Astrocyte of the cerebellum (primary cell): ENCODE results near the gene GRID1.
A peak's percentile ranks its signal among the peaks of the same experiment; 100 is the strongest.
"Not testable (repeated sequence)": the region's sequence is repeated elsewhere in the genome, so short reads cannot be mapped to it uniquely, and the experiment has no call there.

Source experiments
- DNase-seq: peaks from one replicate; pipeline ENCODE4 v3.0.0-alpha.2; 2011; ENCODE audit warnings: low read depth
- H3K4me3 ChIP-seq: 2 replicates; pipeline ENCODE4 v1.5.1; 2011; ENCODE audit warnings: mild to moderate bottlenecking, low read depth, low read length, moderate library complexity
- in situ Hi-C: cut with HindIII; loops from 2 replicates; pipeline ENCODE4 v1.10.0; 2017; ENCODE audit warnings: low sequenced_read_pairs
- TF ChIP-seq, protein P1 (sequence below): IDR thresholded peaks from 2 replicates; pipeline ENCODE4 v1.5.1; 2012; ENCODE audit warnings: low read length, low read depth, moderate library complexity, mild to moderate bottlenecking; ENCODE audit errors: missing control alignments

The GRID1 gene

DNA sequence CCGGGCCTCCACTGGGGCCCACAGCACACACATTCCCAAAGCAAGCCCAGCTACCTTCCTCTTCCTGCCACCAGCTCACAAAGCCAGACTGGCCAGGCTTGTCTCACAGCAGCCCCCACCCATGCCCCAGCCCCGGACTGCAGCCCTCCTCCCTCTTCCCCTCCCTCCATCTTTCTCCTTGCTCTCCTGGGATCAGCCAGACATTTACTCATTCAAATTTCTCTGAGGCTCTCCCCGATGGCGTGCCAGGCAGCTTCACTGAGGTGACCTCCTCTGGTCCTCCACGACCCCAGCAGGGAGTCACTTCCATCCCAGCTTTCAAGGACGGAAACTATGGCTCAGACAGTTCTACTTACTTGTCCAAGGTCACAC lies 187.5 kb downstream of the GRID1 start:
- in situ Hi-C loops, result no loop called here
- TF ChIP-seq, protein P1, sequence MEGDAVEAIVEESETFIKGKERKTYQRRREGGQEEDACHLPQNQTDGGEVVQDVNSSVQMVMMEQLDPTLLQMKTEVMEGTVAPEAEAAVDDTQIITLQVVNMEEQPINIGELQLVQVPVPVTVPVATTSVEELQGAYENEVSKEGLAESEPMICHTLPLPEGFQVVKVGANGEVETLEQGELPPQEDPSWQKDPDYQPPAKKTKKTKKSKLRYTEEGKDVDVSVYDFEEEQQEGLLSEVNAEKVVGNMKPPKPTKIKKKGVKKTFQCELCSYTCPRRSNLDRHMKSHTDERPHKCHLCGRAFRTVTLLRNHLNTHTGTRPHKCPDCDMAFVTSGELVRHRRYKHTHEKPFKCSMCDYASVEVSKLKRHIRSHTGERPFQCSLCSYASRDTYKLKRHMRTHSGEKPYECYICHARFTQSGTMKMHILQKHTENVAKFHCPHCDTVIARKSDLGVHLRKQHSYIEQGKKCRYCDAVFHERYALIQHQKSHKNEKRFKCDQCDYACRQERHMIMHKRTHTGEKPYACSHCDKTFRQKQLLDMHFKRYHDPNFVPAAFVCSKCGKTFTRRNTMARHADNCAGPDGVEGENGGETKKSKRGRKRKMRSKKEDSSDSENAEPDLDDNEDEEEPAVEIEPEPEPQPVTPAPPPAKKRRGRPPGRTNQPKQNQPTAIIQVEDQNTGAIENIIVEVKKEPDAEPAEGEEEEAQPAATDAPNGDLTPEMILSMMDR, result no peak
- no peak for DNase-seq
- no peak overlapping the region for H3K4me3 ChIP-seq

DNA sequence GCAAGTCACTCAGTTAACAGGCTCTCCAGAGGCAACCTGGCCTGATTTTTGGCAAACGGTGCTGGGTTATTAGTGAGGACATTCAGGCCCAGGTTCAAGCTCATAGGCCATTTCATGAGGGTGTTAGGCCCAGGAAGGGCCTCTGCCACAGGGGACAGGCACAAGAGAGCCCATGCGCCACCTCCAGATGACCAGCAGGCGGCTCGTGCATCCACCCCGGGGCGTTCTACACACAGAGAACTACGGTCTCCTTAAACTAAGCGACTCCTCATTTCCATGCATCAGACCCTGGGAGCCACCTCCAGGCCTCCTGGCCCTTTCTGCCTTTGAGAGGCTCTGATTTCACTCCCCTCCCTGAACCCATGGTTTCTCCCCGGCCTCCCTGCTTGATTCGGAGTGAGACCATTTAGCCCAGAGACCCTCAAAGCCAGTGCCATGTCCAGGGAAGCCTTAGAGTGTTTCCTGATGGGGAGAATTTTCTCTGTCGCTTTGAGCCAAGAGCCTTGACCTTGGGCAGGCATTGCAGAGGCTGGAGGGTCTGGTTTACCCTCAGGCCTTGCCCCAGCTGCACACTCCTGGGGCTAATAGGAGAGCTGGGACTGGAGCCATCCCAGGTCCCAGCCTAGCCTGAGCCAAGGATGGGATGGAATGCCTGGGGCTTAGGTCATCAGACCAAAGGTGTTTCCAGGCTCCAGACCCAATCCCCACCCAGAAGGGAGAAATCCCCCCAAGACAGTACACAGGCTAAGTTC lies 188.0 kb downstream of the GRID1 start:
- DNase-seq, result no peak
- TF ChIP-seq, protein P1, result peak; percentile 23
- no peak overlapping the region for H3K4me3 ChIP-seq
- in situ Hi-C loops, result no loop called here

DNA sequence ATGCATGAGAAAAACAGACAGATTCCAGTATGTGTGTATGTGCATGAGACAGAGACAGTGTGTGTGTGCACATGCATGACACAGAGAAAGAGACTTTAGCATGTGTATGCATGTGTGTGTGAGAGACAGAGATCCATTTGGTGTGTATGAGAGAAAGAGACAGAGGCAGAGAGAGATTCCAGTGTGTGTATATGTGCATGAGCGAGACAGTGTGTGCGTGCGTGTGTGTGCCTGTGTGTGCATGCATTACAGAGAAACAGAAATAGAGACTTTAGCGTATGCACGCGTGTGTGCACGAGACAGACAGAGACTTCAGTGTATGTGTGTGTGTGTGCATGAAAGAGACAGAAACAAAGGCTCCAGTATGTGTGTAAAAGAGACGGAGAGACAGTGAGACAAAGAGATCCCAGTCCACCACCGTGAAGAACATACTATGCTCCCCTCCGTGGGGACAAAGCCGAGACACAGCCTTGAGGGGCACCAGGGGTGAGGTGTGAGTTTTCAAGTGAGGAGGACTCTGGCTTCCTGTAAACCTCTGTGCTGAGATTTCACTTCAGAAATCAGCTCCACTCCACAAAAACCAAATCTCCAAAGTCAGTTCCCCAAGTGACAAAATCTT lies 188.9 kb downstream of the GRID1 start:
- DNase-seq, result no peak
- in situ Hi-C loops, result no loop called here
- TF ChIP-seq, protein P1, result no peak
- H3K4me3 ChIP-seq, result no peak overlapping the region

DNA sequence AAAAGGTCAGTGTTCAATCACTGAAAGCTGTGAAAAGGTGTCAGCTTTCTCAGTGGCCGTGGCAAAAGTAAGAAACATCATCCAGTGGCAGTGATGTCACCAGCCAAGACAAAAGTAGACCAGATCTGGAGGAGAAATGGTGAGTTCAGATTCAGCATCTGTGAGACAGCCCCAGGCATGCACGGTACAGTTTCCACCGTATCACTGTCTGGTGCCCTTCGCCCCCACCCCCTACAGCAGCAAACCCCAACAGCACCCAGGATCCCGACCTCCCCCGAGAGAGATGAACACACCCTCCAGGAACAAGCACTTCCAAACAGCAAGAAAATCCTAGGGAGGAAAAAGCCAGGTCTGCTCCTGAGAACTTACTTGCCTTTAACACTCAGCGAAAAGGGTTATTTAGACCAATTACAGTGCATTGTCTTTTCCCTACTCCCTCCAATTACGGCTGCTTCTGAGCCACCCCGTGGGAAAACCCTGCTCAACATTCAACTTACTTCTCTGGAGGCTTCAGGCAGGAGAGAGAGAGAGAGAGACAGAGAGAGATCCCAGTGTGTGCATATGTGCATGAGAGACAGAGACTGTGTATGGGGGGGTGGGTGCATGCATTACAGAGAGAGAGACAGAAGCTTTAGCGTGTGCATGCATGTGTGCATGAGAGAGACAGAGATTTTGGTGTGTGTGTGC lies 189.6 kb downstream of the GRID1 start:
- in situ Hi-C loops, result no loop called here
- no peak overlapping the region for H3K4me3 ChIP-seq
- no peak for DNase-seq
- TF ChIP-seq, protein P1, result no peak

DNA sequence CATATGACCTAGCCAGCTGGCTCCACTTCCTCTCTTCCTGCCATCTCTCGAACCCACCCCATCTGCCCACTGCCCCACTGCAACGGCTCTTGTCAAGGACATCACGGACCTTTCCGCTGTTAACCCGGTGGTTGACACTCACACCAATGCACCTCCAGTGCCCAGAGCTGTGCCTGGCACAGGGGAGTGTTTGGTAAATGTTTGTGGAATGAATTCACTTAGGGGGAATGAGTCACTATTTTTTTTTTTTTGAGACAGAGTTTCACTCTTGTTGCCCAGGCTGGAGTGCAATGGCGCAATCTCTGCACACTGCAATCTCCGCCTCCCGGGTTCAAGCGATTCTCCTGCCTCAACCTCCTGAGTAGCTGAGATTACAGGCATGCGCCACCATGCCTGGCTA lies 191.1 kb downstream of the GRID1 start:
- in situ Hi-C loops, DNase-seq, H3K4me3 ChIP-seq: not testable (repeated sequence)

DNA sequence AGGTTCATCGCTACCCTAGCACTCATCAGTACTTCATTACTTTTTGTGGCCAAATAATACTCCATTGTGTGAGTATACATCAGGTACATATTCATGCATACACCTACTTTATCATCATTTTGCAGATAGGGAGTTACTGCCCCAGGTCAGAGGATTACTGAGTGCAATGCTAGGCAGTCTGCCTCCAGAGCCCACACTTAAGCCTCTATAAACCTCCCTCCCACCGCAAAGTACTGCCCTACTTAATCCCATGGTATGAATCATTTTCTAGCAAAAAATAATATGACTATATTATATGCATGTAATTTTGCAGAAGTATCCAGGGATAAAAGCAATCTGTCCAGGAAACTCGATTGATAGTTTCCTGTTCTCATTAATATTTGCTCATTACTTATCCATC lies 194.3 kb downstream of the GRID1 start:
- TF ChIP-seq, protein P1, result no peak
- H3K4me3 ChIP-seq, result no peak overlapping the region
- in situ Hi-C loops, result no loop called here
- no peak for DNase-seq
